Tibial artery (tissue), 4 donors: ENCODE results near the gene OSBPL7.

ENCODE experiments used
- DNase-seq, 2 donors: peaks; one replicate each; pipeline ENCODE4 v3.0.0-alpha.2; 2019
- H3K27ac ChIP-seq, 2 donors: fragments of 200-600 bp; sonication (generic) in 1 of 2; 1 replicate in 1 of 2; 2 replicates in 1 of 2; pipeline ENCODE4 v1.5.1; 2018 to 2019; ENCODE audit warnings: mild to moderate bottlenecking in 1 of 2
- H3K27me3 ChIP-seq, 2 donors: fragments of 200-600 bp; sonication (generic) in 1 of 2; one replicate each; pipeline versions ENCODE4 v1.5.1 to v1.6.0; 2016 to 2019
- H3K36me3 ChIP-seq, 3 donors: fragments of 200-600 bp; sonication (generic) in 2 of 3; one replicate each; pipeline ENCODE4 v1.5.1; 2016 to 2019; ENCODE audit warnings: mild to moderate bottlenecking in 2 of 3
- H3K4me1 ChIP-seq, 4 donors: fragments of 200-600 bp; sonication (generic) in 2 of 4; 1 replicate in 3 of 4; 2 replicates in 1 of 4; pipeline ENCODE4 v1.5.1; 2016 to 2019
- H3K4me3 ChIP-seq, 2 donors: fragments of 200-600 bp; sonication (generic) in 1 of 2; 1 replicate in 1 of 2; 2 replicates in 1 of 2; pipeline ENCODE4 v1.5.1; 2018 to 2019; ENCODE audit warnings: mild to moderate bottlenecking in 2 of 2
- H3K9me3 ChIP-seq, 3 donors: fragments of 200-600 bp; sonication (generic) in 1 of 3; one replicate each; pipeline ENCODE4 v1.5.1; 2016 to 2019
- intact Hi-C: fragments of 100-400 bp; cut with DNase I; formaldehyde crosslinking; loops from one replicate; pipeline ENCODE4 v1.15.0; 2023; ENCODE audit warnings: low total_unique reads
- TF ChIP-seq, protein P1 (sequence below), 2 experiments: fragments of 200-600 bp in 1 of 2; fragments of 450-650 bp in 1 of 2; IDR thresholded peaks; one replicate each; pipeline ENCODE4 v1.5.1; 2017 to 2019; ENCODE audit warnings: antibody characterized with exemption in 2 of 2, mild to moderate bottlenecking in 1 of 2, moderate library complexity in 1 of 2

The OSBPL7 gene

GRCh38 chr17:47836601-47837000 is 15.0 kb upstream of the OSBPL7 start:
- intact Hi-C loops: no loop called here

GRCh38 chr17:47834756-47835155 is 13.2 kb upstream of the OSBPL7 start:
- no peaks in the 10 kb centered on the region for H3K9me3 ChIP-seq
- no peaks in the 10 kb centered on the region for H3K27me3 ChIP-seq
- TF ChIP-seq, protein P1, sequence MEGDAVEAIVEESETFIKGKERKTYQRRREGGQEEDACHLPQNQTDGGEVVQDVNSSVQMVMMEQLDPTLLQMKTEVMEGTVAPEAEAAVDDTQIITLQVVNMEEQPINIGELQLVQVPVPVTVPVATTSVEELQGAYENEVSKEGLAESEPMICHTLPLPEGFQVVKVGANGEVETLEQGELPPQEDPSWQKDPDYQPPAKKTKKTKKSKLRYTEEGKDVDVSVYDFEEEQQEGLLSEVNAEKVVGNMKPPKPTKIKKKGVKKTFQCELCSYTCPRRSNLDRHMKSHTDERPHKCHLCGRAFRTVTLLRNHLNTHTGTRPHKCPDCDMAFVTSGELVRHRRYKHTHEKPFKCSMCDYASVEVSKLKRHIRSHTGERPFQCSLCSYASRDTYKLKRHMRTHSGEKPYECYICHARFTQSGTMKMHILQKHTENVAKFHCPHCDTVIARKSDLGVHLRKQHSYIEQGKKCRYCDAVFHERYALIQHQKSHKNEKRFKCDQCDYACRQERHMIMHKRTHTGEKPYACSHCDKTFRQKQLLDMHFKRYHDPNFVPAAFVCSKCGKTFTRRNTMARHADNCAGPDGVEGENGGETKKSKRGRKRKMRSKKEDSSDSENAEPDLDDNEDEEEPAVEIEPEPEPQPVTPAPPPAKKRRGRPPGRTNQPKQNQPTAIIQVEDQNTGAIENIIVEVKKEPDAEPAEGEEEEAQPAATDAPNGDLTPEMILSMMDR (IDR thresholded peaks at IDR 0.05): no peak
- H3K36me3 ChIP-seq: peaks cover 0 to 42% (median 15%) of the 10 kb centered on the region in 3 donors
- peaks cover 4 to 28% (median 16%) of the 10 kb centered on the region in 4 donors for H3K4me1 ChIP-seq
- H3K27ac ChIP-seq: no peak overlapping the region
- intact Hi-C loops: no loop called here
- H3K4me3 ChIP-seq: no peak overlapping the region
- DNase-seq: no peak

More at GRCh38 chr17:47836601-47837000, 15.0 kb upstream of the OSBPL7 start:
- H3K4me1 ChIP-seq: peaks cover 3 to 31% (median 18%) of the 10 kb centered on the region in 4 donors
- H3K27me3 ChIP-seq: no peaks in the 10 kb centered on the region
- H3K27ac ChIP-seq: no peak overlapping the region
- DNase-seq: no peak
- H3K4me3 ChIP-seq: no peak overlapping the region
- no peaks in the 10 kb centered on the region for H3K9me3 ChIP-seq
- TF ChIP-seq, protein P1 (IDR thresholded peaks at IDR 0.05): no peak
- H3K36me3 ChIP-seq: peaks cover 0 to 42% (median 15%) of the 10 kb centered on the region in 3 donors

DNA sequence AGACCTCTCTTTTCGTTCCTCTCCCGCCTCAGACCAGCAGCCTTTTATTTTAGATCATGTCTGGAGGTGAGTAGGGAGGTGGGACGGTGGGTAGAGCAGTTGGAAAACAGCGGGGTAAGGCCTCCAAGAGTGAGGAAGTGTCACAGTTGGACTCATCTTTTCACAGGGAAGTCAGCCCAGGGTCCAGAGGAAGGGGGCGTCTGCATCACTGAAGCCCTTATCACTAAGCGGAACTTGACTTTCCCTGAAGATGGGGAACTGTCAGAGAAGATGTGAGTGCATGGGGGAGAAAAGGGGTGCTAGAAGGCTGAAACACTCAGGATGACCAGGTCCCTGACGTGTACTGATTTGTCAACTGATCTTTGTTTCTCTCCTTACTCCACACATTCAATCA is 10.3 kb upstream of the OSBPL7 start:
- DNase-seq: no peak
- no peaks in the 10 kb centered on the region for H3K27me3 ChIP-seq
- TF ChIP-seq, protein P1 (IDR thresholded peaks at IDR 0.05): no peak
- peaks cover 20 to 39% (median 32%) of the 10 kb centered on the region in 3 donors for H3K36me3 ChIP-seq
- H3K4me1 ChIP-seq: peaks cover 4 to 21% (median 16%) of the 10 kb centered on the region in 4 donors
- intact Hi-C loops: no loop called here
- H3K27ac ChIP-seq: peak overlapping the region; percentile 69 to 77
- H3K4me3 ChIP-seq: peak overlapping the region; percentile 59 to 65
- no peaks in the 10 kb centered on the region for H3K9me3 ChIP-seq

DNA sequence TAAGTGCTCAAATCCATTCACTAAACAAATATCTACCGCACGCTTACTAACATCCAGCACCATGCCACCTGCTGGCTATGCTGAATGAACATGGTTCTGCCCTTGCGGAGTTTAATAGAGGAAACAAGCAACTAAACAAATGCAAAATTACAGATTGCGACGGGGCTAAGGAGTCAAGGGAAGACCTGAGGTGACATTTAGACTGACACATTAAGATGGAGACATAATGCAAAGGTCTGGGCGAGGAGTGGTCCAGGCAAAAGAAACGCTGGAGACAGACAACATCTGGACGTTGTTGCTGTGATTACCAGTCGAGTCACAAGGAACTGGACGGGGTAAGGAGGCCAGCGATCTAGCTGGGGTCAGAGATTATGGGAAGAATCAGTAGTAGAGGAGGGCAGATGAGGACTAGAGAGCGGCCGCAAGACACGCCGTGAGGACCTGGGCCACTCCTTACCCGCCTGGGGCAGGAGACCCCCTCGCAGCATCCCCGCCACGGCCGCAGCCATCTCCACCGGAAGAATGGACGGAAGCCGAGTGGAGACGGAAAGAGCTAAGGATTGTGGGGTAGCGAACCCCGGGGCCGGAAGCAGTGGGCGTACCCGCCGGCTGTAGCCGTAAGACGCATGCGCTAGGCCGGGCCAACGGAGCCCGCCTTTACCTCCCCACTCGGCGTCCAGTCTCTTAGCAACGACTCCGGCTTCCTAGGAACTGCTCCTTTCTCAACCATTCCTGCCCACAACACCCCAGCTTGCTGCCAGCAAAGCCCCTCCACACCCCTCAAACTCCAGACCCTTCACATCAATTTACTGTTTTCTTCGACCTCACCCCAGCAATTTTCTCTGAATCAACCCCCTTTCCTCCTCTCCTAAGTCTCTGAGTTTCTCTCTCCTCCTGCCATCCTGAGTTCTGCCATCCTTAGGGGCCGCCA is 9.7 kb upstream of the OSBPL7 start, which contains the start of the genes LRRC46 and MRPL10:
TSS of gene LRRC46 (plus strand) at position 668 of the 931 bp plus-strand sequence. CDS start 320 bp downstream, outside the sequence.
TSS of gene MRPL10 (minus strand) at position 539 of the 931 bp plus-strand sequence. CDS start at position 509, 30 bp downstream.
- peaks cover 4 to 21% (median 16%) of the 10 kb centered on the region in 4 donors for H3K4me1 ChIP-seq
- H3K4me3 ChIP-seq: peak within 1 kb of the TSS; percentile 59 to 65
- no peaks in the 10 kb centered on the region for H3K27me3 ChIP-seq
- H3K27ac ChIP-seq: peak within 1 kb of the TSS; percentile 69 to 77
- no peaks in the 10 kb centered on the region for H3K9me3 ChIP-seq
- H3K36me3 ChIP-seq: peaks cover 27 to 39% (median 32%) of the 10 kb centered on the region in 3 donors
- DNase-seq: peak; percentile 88 to 96
- TF ChIP-seq, protein P1 (IDR thresholded peaks at IDR 0.05): no peak
- intact Hi-C loops: no loop called here

DNA sequence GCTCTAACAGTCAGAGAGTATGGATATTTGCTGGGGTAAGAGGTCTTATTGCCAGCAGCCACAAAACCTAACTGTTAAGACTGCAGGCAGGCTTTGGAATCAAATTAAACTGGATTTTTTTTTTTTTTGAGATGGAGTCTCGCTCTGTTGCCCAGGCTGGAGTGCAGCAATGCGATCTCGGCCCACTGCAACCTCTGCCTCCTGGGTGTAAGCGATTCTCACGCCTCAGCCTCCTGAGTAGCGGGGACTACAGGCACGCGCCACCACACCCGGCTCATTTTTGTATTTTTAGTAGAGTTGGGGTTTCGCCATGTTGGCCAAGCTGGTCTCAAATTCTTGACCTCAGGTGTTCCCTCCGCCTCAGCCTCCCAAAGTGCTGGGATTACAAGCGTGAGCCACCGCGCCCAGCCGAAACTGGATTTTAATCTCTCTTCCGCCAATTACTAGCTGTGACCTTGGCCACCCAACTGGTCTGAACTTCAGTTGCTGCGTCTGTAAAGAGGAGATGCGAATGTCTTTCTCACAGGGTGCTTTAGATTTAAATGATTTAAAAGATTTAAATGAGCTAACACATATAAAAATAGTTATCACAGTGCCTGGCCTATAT is 8.9 kb upstream of the OSBPL7 start:
- DNase-seq: no peak
- Histone ChIP-seq H3K36me3 (peaks cover 32 to 39% (median 33%) of the 10 kb centered on the region in 3 donors), H3K9me3 (no peaks in the 10 kb centered on the region), H3K4me3 (peak overlapping the region; percentile 59 to 65), H3K27ac (peak overlapping the region; percentile 69 to 77), H3K4me1 (peaks cover 4 to 21% (median 16%) of the 10 kb centered on the region in 4 donors), H3K27me3 (no peaks in the 10 kb centered on the region)
- intact Hi-C loops: no loop called here
- TF ChIP-seq, protein P1 (IDR thresholded peaks at IDR 0.05): no peak
